ENCODE data around the gene KMT5B.

Gene KMT5B

GRCh38 chr11:68142441-68143309 lies 70.4 kb downstream of the KMT5B start:
- no peak for DNase-seq

GRCh38 chr11:68142028-68142412 lies 71.1 kb downstream of the KMT5B start:
- DNase-seq: peak; percentile 22

- DNase-seq: no peak
These were observed 71.7 kb downstream of the KMT5B start for GRCh38 chr11:68141246-68142027.

GRCh38 chr11:68140496-68141245 lies 72.4 kb downstream of the KMT5B start:
- no peak for DNase-seq

- DNase-seq: no peak
These were observed 74.9 kb downstream of the KMT5B start for GRCh38 chr11:68138237-68138636.

- DNase-seq: no peak
These were observed 75.3 kb downstream of the KMT5B start for GRCh38 chr11:68137833-68138232.

GRCh38 chr11:68136866-68137265 lies 76.2 kb downstream of the KMT5B start:
- no peak for DNase-seq

GRCh38 chr11:68135161-68135560 lies 77.9 kb downstream of the KMT5B start:
- no peak for DNase-seq

GRCh38 chr11:68133761-68134160 lies 79.3 kb downstream of the KMT5B start:
- no peak for DNase-seq

GRCh38 chr11:68130121-68130520 lies 83.0 kb downstream of the KMT5B start:
- DNase-seq: no peak

GRCh38 chr11:68128682-68129327 lies 84.3 kb downstream of the KMT5B start:
- DNase-seq: no peak

- no peak for DNase-seq
These were observed 85.1 kb downstream of the KMT5B start for GRCh38 chr11:68127714-68128681.

GRCh38 chr11:68125164-68125563 lies 87.9 kb downstream of the KMT5B start:
- no peak for DNase-seq

GRCh38 chr11:68122936-68123539 lies 90.1 kb downstream of the KMT5B start:
- no peak for DNase-seq

- peak; percentile 87 for DNase-seq
These were observed 91.8 kb downstream of the KMT5B start, which contains the start of gene CHKA for GRCh38 chr11:68121067-68121899. Gene CHKA (minus strand): TSS chr11:68121388. CDS start chr11:68121177, 211 bp downstream.

- DNase-seq: peak; percentile 46
These were observed 92.6 kb downstream of the KMT5B start for GRCh38 chr11:68120273-68121066.

GRCh38 chr11:68118706-68119448 lies 94.2 kb downstream of the KMT5B start:
- no peak for DNase-seq

- DNase-seq: no peak
These were observed 95.1 kb downstream of the KMT5B start for GRCh38 chr11:68117853-68118470.
